Endothelial cell (in vitro differentiated cells): ENCODE measurements around the gene LY6G6F. TPM values are rescaled to one million over a fixed set of nuclear protein-coding genes. Genes with fewer than 3 reads are reported as not detected.

Source experiments
- DNase-seq: peaks from one replicate; pipeline ENCODE4 v3.0.0; 2021; ENCODE audit warnings: low spot score
- H3K27ac Mint-ChIP-seq: one replicate; pipeline ENCODE4 v1.8.0; 2021; ENCODE audit warnings: mixed read lengths, inconsistent platforms; ENCODE audit not compliant: unreplicated experiment
- H3K27me3 Mint-ChIP-seq: one replicate; pipeline ENCODE4 v1.8.0; 2021; ENCODE audit warnings: mild to moderate bottlenecking, moderate library complexity, mixed read lengths, inconsistent platforms; ENCODE audit not compliant: unreplicated experiment
- H3K36me3 Mint-ChIP-seq: one replicate; pipeline ENCODE4 v1.8.0; 2021; ENCODE audit warnings: mild to moderate bottlenecking, low read depth, mixed read lengths, inconsistent platforms; ENCODE audit not compliant: unreplicated experiment
- H3K4me1 Mint-ChIP-seq: one replicate; pipeline ENCODE4 v1.8.0; 2021; ENCODE audit warnings: mild to moderate bottlenecking, mixed read lengths, inconsistent platforms; ENCODE audit not compliant: unreplicated experiment
- H3K4me3 Mint-ChIP-seq: one replicate; pipeline ENCODE4 v1.8.0; 2021; ENCODE audit warnings: mild to moderate bottlenecking, mixed read lengths, inconsistent platforms; ENCODE audit not compliant: unreplicated experiment
- H3K9me3 Mint-ChIP-seq: one replicate; pipeline ENCODE4 v1.8.0; 2021; ENCODE audit warnings: mixed read lengths, inconsistent platforms; ENCODE audit not compliant: unreplicated experiment
- CTCF ChIP-seq: fragments of 200-600 bp; sonication (generic); IDR thresholded peaks from one replicate; pipeline ENCODE4 v1.5.0; 2021; ENCODE audit warnings: antibody characterized with exemption; ENCODE audit not compliant: unreplicated experiment
- total RNA-seq: library from RNA; stranded (reverse); fragmentation: NEBNext Ultra II Directional; extraction: Animal tissue kit (Norgen Biotek cat#: 25700); gene quantifications from one replicate; pipeline ENCODE4 v1.2.1, GENCODE V29; 2021; ENCODE audit not compliant: unreplicated experiment

The LY6G6F gene
- total RNA-seq, 1 donor from 2014 or later: not detected

DNA sequence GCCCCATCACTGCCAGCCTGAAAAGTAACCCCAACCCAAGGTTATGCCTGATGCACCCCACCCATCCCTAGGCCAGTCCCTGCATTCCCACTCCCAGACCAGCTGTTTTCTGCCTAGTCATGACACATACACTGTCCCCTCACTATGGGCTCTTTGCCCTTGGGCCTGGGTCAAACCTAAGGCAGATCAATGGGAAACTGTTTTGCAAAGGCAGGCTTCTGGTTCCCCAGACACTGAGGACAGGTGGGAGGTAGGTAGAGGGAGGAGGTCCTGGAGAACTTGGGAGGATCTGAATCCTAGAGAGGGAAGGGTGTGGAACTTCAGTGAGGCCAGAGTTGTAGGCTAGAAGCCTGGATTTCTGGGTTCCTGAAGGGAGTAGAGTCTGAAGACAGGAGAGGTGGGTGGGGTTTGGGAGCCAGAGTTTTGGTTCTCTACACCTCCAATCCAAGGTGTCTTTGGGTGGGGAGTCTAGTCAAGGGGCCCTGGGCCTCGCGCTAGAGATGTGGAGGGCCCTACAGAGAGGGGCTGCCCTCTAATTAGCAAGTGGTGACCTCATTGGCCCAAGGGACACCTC is 27.7 kb downstream of the LY6G6F start:
- Mint-ChIP-seq H3K4me3 (peak overlapping the region; percentile 100), H3K36me3 (peaks cover 27% of the 10 kb centered on the region), H3K9me3 (no peaks in the 10 kb centered on the region), H3K27ac (peak overlapping the region; percentile 100), H3K4me1 (peaks cover 55% of the 10 kb centered on the region), H3K27me3 (peaks cover 22% of the 10 kb centered on the region)
- no peak for DNase-seq
- TF ChIP-seq CTCF: no peak

- H3K27me3 Mint-ChIP-seq: peaks cover 22% of the 10 kb centered on the region
- H3K4me1 Mint-ChIP-seq: peaks cover 58% of the 10 kb centered on the region
- no peaks in the 10 kb centered on the region for H3K9me3 Mint-ChIP-seq
- TF ChIP-seq CTCF: no peak
- H3K27ac Mint-ChIP-seq: peak overlapping the region; percentile 100
- H3K4me3 Mint-ChIP-seq: peak overlapping the region; percentile 100
- H3K36me3 Mint-ChIP-seq: peaks cover 27% of the 10 kb centered on the region
- DNase-seq: peak; percentile 38
Measured at GRCh38 chr6:31734821-31735406, 28.2 kb downstream of the LY6G6F start.

DNA sequence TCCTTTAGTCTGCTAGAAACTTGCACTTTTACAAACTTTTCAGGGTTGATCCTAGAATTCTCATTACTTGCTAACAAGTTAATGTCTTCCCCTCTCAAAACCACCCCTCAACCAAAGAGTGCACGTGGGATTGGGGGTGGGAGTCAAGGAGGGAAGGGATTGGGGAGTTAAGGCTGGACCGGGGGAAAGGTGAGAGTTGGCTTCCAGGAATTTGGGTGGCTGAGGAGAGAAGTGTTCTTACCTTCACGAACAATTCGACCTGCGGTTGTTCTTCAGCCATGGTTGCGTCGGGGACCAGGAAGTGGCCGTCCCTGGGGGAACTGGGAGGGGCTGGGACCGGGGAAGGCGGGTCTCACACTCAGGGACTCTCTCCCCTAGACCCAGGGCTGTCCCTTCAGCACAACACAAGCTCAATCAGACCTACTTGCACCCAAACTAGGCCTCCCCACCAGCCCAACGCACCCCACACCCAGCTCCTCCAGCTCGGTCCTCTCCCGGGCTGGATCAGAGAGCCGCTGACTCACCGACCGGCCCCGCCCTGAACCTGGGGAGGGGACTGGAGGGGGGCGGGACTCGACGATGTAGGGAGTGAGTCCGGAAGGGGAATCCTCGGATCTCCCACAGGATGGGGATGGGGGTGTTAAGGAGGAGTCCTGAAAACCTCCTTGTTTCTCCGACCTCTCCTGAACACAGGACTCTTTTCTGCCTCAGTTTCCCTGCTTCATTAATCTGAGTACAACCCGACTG is 29.5 kb downstream of the LY6G6F start, which contains the start of gene CLIC1:
TSS of gene CLIC1 (minus strand) at position 510 of the 747 bp plus-strand sequence. CDS start at position 280, 230 bp downstream.
- peak; percentile 73 for DNase-seq
- Mint-ChIP-seq H3K27ac (peak within 1 kb of the TSS; percentile 100), H3K36me3 (peaks cover 27% of the 10 kb centered on the region), H3K27me3 (peaks cover 20% of the 10 kb centered on the region), H3K4me3 (peak within 1 kb of the TSS; percentile 100), H3K9me3 (no peaks in the 10 kb centered on the region), H3K4me1 (peaks cover 53% of the 10 kb centered on the region)
- no peak for TF ChIP-seq CTCF

DNA sequence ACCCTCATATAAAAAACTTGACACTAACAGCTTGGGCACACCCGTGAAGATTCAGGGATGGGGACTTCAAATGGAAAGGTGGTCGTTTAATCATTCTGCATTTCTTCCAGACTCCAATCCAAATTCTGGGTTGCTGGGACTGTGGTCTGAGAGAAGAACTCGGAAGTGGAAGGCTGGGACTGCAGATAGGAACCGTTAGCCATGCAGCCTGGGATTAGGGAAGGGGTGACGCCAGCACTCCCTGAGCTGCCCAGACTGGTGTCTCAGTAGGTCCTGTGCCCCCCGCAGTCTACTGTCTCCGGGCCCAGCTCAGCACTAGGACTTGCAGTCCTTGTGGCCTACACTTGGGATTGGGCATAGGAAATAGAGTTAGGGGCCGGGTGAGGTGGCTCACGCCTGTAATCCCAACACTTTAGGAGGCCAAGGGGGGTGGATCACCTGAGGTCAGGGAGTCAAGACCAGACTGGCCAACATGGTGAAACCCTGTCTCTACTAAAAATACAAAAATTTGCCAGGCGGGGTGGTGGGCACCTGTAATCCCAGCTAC is 30.2 kb downstream of the LY6G6F start:
- Mint-ChIP-seq H3K27ac (peak overlapping the region; percentile 100), H3K36me3 (peaks cover 23% of the 10 kb centered on the region), H3K4me1 (peaks cover 51% of the 10 kb centered on the region), H3K27me3 (peaks cover 20% of the 10 kb centered on the region), H3K4me3 (peak overlapping the region; percentile 100), H3K9me3 (no peaks in the 10 kb centered on the region)
- no peak for DNase-seq
- TF ChIP-seq CTCF: no peak
